Kasumi-1 (cell line): ENCODE measurements around the gene ADAM10.
"Not testable (repeated sequence)": the region's sequence is repeated elsewhere in the genome, so short reads cannot be mapped to it uniquely, and the experiment has no call there.

Experiments
- DNase-seq, 2 experiments: peaks; one replicate each; lab custom pipeline; 2025; lab: John Stamatoyannopoulos, UW

Gene ADAM10

DNA sequence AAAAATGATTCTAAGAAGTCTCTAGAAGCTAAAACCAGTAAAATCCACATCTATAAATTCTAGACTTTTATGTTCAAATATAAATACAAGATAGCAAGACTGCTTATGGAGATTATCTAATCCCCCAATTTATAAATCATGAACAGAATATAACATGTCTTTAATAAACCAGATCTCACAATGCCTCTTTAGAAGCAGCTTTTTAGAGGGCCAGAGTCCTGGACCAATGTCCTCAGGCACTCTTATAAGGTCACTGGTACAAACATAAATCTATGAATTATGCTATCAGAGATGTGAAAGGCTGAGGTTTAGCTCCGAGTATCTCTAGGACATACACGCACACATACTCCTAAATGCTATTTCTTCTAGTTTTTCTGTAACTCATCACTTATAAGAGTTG lies 78.3 kb downstream of the ADAM10 start:
- no peak for DNase-seq

- DNase-seq = no peak
Observed at GRCh38 chr15:58669108-58669507, 80.4 kb downstream of the ADAM10 start.

DNA sequence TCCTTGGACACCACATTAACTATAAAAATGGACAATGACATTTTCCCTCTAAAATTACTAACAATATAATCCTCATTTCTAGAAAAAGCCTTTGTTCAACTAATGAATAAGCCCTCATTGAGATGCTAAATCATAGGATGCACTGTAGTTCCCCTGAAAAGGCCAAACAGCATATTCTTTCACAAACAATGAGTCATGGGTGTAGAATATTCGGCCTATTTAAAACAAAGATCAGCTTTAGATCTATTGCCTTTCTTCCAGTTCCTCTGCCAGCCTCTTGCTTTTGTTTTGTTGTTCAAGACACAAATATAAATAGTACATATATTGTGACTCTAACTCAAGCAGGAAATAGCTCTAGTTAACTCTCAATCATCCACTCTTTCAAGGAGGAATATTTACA lies 82.5 kb downstream of the ADAM10 start:
- DNase-seq = no peak

DNA sequence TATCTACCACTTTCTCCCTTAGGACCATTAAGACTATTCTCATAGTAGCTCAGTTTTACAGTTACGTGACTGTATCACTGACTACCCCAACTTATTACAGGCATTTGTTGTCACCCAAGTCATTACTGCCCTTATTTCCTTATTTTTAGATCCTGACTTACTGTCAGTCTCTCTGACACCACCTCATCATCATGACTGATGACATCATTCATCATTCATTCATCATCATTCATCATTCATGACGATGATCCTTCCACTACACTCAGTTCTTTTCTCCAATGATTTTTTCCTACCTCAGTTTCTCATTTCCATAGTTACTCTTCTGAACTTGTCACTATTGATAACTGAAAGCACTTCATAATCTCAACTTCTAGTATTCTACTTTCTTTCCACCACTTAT lies 83.8 kb downstream of the ADAM10 start:
- no peak for DNase-seq

- DNase-seq = no peak
Observed at GRCh38 chr15:58650102-58650501, 99.4 kb downstream of the ADAM10 start.

DNA sequence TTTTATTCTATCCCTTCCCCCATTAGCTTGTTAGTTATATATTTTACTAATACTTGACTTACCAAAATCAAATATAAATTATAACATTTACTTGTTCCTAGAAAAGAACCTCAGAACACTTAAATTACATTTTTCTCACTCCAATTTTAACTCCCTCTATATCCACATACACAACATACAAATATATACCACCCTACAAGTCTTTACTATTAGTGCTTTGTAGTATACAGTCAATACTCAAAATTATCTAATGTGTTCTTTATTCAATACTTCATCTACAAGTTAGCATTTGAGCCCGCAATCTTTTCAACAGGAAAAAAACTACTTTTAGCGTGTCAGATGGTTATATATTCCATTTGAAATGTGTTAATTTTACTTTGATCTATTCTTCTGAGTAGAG lies 100.3 kb downstream of the ADAM10 start:
- DNase-seq = no peak

DNA sequence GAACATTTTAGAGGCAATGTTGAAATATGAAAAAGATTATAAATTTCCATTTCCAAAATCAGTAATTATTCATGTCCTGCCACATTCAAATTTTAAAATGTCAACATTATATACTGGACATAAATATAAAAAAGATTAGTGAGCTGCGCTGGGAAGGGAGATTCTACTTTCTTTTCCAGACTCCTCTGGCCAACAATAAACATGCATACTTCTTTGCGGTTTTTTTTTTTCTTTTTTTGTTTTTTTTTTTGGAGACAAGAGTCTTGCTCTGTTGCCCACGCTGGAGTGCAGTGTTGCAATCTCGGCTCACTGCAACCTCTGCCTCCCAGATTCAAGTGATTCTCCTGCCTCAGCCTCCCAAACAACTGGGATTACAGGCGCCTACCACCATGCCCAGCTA lies 105.5 kb downstream of the ADAM10 start:
- DNase-seq = no peak

DNA sequence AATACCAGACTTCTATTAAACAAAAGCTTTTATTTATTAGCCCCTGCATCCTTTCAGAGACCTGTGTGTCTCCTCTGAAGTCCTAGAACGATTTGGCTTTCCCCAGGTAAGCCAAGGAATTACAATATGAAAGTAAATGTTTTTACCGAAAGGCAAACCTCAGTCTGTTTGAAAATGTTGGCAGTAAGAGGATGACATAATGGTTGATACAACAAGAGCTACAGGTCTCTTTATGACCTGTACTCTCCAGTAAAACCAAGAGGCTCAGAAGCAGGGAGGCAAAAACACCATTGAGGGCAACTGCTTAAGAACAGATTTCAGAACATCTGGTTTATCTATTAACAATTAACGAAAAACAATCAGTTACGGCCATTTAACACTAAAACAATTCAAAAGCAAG lies 107.8 kb downstream of the ADAM10 start:
- DNase-seq = no peak

DNA sequence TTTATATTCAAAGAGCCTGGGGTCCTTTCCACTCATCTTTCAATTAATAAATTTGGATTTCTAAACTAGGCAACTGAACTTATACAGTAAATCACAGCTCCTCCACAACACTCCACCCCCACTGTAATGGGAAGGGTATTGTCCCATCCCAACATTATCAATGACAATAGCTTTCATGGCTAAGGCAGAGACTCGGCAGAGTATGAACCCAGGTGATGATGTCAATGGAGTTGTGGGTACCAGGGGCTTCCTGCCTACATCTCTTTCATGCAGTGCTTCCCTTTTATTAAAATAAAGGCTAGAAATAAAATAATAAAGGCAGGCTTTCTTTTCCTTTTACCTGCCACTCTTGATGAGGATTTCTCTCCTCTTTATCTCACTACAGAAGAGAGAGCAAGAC lies 109.5 kb downstream of the ADAM10 start:
- DNase-seq = no peak

DNA sequence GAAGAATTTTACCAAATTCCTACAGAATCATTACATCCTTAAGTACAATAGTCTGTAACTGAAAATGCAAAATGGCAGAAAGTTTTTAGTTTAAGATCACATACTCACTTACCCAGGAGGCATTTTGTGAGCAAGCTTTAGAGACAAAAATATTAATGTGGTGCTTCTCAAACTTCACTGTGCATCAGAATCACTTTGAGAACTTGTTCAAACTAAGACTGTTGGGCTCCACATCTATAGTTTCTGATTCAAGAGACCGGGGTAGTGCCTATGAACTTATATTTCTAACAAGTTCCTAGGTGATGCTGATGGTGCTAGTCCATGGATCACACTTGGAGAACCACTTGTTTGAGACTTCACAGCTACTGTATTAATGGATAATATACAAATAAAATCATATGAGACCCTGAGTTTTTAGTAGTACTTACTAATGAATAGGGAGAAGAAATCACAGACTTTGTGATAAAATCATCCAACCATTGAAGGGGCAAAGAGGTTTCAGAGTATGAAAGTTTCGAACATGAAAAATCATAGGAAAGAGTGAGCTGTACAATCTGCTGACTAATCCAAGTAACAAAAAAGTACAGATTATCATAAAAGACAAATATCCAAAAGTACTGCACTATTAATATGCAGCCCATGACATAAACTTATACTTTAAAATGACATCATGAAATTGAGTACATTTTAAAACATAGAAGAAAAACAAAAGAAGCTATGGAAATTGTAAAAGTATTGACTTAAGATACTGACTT lies 110.3 kb downstream of the ADAM10 start:
- no peak for DNase-seq

DNA sequence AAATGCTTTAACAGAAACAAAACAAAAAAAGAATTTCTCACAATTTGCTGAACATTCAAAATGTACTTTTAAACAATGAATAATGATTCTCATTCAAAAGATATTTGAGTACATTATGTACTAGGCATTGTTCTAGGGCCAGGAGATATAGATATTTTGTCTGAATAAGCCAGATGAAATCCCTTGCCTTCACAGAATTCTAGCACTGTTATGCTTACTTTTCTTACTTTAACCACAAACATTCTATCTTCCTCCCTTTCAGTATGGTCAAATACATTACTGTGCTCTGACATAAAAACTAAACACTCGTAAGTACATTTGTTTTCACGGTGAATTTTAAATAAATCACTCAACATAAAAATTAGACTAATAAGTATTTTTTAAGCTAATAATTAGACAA lies 116.7 kb downstream of the ADAM10 start:
- DNase-seq = no peak

- no peak for DNase-seq
Observed at GRCh38 chr15:58631319-58631718, 118.2 kb downstream of the ADAM10 start.

DNA sequence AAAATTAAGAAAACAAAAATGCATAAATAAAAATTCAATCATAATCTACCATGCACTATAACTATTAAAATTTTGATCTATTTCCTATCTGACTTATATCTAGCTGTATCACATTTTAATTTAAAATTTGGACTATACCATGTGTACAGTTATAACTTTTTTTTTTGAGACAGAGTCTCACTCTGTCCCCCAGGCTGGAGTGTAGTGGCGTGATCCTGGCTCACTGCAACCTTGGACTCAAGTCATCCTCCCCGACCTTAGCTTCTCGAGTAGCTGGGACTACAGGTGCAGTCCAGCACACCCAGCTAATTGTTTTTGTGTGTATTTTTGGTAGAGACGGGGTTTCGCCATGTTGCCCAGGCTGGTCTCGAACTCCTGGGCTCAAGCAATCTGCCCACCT lies 119.9 kb downstream of the ADAM10 start:
- no peak for DNase-seq

DNA sequence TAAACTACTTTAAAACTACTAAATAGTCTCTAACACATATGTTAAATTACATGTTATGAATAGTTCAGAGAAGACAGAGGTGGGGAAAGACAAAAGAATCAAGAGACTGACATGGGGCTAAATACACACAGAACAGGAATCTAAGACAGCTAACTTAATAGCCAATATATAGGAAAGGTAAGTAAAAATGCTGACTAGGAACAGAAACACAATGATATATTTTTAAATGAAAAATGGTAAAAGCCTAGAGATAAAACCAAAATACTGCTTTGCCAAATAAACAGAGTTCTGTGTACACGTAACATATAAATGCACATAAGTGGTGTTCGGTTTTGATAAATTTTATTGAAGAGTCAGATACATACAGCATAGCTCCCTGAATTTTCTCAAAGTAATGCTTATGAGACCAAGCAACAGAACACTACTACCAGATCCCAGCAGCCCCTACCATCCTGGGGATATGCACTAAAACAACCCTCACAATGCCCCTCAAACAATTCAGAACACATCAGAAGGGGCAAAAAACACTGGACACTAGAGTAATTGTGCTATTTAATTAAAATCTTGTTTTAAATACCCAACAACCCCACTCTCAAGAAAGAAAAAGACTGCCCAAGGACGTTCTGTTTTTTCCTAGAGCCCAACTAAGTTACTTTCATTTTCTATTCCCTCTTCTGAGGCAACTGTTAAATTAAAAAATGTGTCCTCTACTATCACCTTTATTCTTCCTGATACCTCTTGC lies 121.1 kb downstream of the ADAM10 start:
- peak in 1 of 2 experiments; percentile 33 for DNase-seq

- no peak for DNase-seq
Observed at GRCh38 chr15:58627701-58628100, 121.8 kb downstream of the ADAM10 start.

- DNase-seq = no peak
Observed at GRCh38 chr15:58627046-58627445, 122.5 kb downstream of the ADAM10 start.

- no peak for DNase-seq
Observed at GRCh38 chr15:58626378-58626777, 123.1 kb downstream of the ADAM10 start.

DNA sequence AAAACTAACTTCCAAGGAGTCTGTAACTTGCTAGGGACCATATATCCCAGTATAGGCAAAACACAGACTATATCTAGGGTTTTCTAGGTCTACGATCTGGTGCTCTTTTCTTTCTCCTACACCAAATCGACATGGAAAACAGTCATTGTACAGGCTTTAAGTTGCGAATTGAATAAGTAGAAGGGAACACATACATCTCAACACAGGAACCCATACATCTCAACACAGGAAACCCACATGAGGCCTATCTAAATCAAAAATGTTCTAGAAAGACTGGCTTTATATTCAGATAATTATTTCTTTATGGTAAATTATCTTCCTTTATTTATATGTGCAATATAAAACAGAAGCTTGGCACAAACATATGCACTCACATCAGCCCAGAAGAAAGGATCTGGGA lies 126.6 kb downstream of the ADAM10 start:
- no peak for DNase-seq

DNA sequence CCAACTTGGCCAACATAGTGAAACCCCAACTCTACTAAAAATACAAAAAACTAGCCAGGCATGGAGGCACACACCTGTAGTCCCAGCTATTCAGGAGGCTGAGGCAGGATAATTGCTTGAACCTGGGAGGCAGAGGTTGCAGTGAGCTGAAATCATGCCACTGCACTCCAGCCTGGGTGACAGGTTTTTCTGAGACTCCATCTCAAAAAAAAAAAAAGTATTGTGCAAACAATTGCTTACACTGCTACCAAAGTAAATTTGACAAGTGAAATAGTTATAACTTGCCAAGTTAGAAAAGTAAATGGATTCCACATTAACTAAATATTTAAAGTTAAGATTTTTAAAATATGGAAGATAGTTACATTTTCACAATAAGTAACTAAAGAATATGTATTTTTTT lies 129.2 kb downstream of the ADAM10 start:
- not testable (repeated sequence) for DNase-seq

GRCh38 chr15:58616171-58616570 lies 133.3 kb downstream of the ADAM10 start:
- no peak for DNase-seq

- DNase-seq = no peak
Observed at GRCh38 chr15:58611731-58612676, 137.5 kb downstream of the ADAM10 start.

DNA sequence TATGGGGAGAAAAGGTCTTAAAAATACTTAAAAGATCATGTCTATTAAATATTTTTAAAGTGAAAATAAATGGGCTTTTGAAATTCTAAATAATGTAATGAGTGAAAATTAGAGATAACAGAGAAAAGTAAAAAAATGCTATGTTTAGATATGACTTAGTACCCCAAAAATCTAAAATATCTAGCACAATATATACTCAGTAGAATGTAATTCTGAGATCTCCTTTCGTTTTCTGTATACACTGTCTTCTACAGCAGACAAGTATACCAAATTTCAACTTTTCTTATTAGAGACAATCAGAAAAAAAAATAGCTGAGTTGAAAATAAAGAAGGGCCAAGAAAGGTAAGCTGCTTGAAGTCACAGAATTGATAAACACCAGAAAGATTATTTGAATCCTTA lies 140.8 kb downstream of the ADAM10 start:
- DNase-seq = no peak
